G401 (cell line): ENCODE data around the gene GGPS1. TPM values are rescaled to one million over a fixed set of nuclear protein-coding genes. Genes with fewer than 3 reads are reported as not detected.
"Not testable (repeated sequence)": the region's sequence is repeated elsewhere in the genome, so short reads cannot be mapped to it uniquely, and the experiment has no call there.

Experiments used
- DNase-seq: peaks from one replicate; pipeline ENCODE4 v3.0.0-alpha.2; 2015; ENCODE audit warnings: low spot score
- in situ Hi-C: cut with HindIII; loops from 2 replicates; pipeline ENCODE4 v1.10.0; 2016; ENCODE audit warnings: low sequenced_read_pairs, mixed read lengths
- total RNA-seq: library from RNA; depleted of rRNA; stranded (reverse); fragments of >200 nt; shearing (Covaris generic); gene quantifications from 2 replicates; pipeline ENCODE4 v1.2.3, GENCODE V29; 2014

The GGPS1 gene
- total RNA-seq, 1 experiment from 2014 or later = 35.0 TPM

DNA sequence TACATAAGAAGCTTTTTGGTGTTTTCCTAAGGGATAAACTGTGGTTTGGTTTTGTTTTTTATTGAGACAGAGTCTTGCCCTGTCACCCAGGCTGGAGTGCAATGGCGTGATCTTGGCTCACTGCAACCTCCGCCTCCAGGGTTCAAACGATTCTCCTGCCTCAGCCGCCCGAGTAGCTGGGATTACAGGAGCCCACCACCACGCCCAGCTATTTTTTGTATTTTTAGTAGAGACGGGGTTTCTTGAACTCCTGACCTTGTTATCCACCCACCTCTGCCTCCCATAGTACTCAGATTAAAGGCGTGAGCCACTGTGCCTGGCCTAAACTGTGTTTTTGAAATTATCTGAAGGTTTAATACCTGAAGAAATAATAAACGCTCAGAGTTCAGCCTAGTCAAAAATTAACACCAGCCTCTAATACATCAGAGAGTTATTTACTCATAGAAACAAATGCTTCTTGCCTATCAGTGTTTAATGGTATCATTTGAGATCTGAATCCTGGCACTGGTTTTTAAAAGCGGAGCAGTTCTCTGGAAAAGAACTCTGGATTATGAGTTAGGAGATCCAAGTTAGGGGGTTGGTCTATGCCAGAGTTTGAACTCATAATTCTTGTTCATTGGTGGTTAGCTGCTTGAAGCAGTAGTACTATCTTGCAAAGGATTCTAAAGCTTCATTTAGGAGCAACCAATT is 29.1 kb upstream of the GGPS1 start:
- DNase-seq = no peak
- in situ Hi-C loops = no loop called here

DNA sequence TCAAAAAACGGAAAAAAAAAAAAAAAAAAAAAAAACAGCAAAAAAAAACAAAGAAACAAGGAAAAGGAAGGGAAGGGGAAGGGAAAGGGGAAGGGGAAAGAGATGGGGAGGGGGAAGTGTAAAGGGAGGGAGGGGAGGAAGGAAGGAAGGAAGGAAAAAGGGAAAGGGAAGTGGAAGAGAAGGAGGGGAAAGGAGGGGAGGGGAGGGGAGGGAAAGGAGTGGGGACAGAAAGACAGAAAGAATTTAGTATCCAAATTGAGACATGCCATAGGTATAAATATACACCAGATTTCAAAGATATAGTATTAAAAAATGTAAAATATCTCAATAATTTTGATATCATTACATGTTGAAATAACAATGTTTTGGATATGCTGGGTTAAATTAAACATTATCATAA is 26.2 kb upstream of the GGPS1 start:
- no peak for DNase-seq
- in situ Hi-C loops = no loop called here

DNA sequence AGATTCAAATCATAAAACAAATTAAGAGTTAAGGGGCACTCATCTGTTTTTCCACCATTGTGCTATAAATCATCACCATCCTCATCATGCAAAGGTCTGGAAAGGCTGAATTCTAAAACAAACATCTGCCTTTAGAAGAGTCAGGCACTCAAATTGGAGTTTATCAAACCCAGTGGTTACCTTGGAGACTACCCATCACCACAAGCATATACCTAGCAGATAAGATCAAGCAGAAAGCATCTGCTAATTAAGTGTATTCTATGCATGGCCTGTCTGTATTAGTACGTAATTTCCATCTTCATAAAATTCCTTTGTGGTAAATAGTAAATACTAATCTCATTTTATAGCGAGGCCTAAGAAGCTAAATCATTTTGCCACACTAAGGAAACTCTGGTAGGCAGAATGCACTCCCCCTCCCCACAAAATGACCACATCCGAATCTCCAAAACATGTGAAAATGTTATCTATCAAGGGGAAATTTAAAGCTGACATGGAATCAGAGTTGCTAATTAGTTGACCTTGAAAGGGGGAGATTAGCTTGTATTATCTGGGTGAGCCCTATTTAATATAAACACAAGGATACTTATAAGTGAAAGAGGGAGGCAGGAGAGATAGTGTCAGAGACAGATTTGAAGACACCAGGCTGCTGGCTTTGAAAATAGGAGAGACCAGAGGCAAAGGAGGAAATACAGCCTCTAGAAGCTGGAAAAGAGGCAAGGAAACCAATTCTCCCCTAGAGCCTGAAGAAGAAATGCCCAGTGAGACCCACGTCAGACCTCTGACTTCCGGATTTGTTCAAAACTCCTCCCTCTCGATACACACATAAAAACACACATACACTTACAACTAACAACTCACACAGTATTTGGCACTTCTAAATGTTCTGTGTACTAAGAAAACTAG is 23.6 kb upstream of the GGPS1 start:
- DNase-seq = no peak
- in situ Hi-C loops = no loop called here

DNA sequence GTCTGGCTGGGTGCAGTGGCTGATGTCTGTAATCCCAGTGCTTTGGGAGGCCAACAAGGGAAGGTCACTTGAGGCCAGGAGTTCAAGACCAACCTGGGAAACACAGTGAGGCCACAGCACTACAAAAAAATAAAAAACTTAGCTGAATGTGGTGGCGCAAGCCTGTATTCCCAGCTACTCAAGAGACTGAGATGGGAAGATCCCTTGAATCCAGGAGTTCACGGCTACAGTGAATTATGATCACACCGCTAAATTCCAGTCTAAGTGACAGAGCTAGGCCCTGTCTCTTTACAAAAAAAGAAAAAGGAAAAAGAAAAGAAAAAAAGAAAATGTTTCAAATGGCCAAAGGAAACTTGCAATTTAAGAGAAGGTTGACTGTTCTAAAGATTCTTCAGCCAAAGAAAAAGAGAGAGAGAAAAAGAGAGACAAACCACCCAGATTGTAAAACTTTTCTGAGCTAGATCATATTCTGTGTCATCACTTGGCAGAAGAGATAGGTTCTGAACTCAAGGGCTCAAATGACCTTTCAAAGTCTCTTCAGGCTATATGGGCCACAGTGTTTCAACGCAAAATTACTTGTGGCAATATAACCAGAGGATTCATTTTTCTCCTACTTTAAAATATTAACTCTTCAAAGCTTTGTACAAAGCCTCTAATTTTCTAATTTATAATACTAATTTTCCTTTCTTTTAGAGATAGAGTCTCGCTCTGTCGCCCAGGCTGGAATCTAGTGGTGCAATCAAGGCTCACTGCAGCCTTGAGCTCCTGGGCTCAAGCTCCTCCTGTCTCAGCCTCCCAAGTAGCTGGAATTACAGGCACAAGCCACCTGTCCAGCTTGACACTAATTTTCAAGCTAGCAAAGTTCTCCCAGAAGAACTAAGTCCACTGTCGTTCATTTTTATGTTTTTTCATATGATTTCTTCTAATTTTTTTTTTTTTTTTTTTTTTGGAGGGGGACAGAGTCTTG is 20.9 kb upstream of the GGPS1 start:
- in situ Hi-C loops = no loop called here
- DNase-seq = no peak

DNA sequence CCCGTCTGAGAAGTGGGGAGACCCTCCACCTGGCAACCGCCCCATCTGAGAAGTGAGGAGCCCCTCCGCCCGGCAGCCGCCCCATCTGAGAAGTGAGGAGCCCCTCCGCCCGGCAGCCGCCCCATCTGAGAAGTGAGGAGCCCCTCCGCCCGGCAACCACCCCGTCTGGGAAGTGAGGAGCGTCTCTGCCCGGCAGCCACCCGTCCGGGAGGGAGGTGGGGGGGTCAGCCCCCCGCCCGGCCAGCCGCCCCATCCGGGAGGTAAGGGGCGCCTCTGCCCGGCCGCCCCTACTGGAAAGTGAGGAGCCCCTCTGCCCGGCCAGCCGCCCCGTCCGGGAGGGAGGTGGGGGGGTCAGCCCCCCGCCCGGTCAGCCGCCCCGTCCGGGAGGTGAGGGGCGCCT is 19.2 kb upstream of the GGPS1 start:
- in situ Hi-C loops, DNase-seq: not testable (repeated sequence)

DNA sequence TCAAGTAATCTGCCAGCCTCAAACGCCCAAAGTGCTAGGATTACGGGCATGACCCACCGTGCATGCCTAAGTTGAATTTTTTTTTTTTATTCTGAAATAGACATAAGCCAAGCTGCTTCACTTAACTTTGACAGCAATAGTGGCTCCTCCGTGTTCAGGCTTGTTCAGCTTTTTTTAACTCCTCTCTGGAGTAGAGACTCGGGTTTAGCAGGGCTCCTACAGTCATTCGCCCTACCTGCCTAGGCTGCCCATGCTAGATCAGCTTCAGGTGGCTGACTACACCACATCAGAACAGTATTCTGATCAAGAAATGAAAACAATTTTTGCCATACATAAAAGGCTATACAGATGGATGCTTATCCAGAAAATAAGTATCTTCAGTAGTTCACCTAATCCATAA is 15.1 kb upstream of the GGPS1 start:
- in situ Hi-C loops = loop anchor here (5.0 kb wide), 1 partner anchor 51 kb away; no protein-coding TSS in a partner anchor
- no peak for DNase-seq

DNA sequence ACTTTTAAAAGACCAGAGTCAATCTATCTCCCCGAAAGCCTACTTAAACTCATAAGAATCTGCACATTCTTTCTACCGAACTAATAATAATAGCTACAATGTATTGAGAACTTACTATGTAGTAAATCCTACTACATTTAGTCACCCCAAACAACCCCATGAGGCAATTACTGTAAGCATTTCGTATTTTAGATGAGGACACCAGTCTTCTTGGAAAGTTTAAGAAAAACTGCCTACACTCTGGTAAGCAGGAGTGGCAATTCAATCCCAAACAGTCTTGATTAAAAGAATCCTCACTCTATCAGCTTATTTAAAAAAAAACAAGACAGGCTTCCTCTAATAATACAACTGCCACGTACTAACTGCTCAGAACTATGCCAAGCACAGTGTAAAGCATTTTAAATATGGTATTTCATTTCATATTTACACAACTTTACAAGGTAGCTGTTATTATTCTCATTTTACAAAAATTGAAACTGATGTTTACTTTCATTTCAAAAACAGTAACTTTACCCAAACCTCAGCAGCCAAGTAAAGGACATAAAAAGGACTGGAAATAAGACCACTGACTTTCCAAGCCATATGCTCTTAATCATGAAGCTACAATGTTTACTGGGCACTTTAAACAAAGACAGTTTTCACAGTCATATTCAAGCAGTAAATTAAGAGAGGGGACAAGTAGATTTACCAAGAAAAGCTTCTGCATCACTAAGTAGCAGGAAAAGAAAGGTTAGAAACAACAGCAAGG is 14.3 kb upstream of the GGPS1 start:
- in situ Hi-C loops = loop anchor here (5.0 kb wide), 1 partner anchor 52 kb away; no protein-coding TSS in a partner anchor
- DNase-seq = no peak

DNA sequence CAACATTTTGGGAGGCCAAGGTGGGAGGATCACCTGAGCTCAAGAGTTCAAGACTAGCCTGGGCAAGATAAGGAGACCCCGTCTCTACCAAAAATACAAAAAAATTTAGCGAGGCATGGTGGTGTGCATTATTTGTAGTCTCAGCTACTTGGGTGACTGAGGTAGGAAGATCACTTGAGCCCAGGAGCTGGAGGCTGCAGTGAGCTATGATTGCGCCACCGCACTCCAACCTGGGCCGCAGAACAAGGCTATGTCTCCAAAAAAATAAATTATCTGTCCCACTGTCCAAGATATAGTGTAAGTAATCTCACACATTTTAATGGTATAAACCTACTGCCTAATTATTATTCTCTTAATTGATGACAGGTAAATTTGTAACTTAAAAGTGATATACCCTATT is 13.2 kb upstream of the GGPS1 start:
- DNase-seq = no peak
- in situ Hi-C loops = no loop called here

DNA sequence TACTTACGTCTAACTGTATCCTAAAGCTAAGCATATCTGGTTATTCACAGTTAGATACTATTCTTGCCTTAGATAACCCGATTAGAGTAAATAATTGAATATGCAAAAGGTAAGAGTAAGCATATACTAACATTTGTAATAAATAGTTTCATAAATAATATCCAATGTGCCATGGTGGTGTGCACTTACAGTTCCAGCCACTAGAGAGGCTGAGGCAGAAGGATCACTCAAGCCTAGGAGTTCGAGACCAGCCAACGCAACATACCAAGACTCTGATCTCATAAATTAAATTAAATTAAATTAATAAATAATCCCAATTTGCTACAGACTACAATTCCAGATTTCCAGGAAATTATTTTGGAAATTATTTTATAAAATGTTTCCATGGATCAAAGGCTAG is 12.6 kb upstream of the GGPS1 start:
- in situ Hi-C loops = no loop called here
- DNase-seq = no peak

DNA sequence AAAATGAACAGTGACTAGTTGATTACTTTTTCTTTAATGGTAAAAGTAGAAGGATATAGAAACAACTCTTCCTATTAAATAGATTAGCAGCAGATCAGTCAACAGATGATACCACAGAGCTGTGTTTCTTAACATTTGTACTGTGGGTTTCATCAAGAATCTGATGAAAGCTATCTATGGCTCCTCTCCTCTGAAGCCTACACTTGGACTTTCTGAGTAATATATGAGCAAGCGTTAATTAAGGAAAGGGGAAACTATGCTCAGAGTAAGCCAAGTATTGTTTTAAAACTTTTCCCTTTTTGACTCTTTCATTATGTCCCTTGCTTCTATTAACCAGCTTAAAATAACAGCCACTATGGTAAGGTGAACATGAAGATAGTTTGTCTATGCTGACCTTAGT is 11.2 kb upstream of the GGPS1 start:
- in situ Hi-C loops = no loop called here
- no peak for DNase-seq

DNA sequence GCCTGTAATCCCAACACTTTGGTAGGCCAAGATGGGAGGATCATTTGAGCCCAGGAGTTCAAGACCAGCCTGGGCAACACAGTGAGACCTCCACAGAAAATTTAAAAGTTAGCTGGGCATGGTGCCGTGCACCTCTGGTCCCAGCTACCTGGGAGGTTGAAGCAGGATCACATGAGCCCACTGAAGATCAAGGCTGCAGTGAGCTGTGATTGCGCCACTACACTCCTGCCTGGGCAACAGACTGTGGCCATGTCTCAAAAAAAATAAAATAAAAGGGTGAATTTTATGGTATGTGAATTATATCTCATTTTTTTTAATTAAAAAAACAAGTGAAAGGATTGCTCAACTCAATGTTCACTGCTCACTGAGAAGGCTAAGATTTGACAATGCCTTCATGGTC is 9.1 kb upstream of the GGPS1 start:
- DNase-seq = no peak
- in situ Hi-C loops = no loop called here

DNA sequence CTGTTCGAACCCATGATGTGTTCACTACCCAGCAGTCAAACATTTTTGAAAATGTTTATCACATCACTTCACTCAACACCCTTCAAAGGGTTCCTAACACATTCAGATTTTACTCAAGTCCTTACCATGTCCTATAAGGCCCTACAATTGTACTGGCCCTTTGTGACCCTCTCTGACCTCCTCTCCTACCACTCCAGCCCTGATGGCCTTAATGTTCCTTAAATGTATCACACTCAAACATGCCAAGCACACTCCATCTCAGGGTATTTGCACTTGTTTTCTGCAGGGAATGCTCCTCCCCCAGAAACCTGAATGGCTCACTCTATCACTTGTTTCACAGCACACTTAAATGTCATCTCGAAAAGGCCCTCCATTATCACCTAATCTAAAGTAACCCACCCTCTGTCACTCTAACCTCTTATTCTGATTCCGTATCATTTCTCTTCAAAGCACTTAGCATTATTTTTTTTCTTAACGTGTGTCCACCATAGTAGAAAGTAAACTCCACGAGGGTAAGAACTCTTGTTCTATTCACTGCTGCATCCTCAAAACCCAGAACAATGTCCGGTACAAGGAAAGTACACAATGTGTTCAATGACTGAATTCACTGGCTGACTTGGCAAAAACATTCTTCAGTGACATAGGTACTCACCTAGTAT is 7.7 kb upstream of the GGPS1 start:
- in situ Hi-C loops = no loop called here
- DNase-seq = no peak

DNA sequence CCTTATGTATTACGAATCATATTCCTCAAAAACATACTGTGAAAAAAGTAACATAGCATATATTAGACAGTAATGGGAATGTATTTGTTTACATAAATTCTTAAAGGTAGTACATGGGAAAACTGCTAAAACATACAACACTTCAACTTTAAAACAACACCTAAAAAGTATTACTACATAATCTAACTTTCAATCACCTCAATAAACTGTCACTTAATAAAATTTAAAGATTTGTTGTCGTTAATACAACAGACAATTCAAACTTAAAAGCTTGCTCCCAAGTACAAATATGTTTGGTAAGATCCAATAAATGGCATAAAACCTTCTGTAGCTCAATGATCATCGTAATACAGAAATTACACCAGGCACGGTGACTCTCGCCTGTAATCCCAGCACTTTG is 4.1 kb upstream of the GGPS1 start:
- DNase-seq = no peak
- in situ Hi-C loops = no loop called here

DNA sequence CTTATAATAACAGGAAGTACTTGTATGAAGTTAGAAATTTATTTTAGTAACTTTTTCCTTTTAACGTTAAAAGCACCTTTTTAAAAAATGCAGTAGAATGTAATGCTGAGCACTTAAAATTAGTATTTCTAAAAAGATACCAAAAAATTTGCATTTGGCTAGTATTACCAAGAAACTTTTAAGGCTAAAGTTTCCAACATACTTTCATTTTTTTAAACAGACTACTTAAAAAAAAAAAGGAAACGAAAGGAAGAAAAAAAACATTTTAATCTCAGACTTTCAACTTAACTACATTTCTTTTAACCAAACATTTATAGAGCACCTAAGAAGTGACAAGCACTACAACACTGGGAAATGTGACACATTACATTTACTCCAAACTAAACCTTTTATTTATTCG is 3.2 kb upstream of the GGPS1 start:
- in situ Hi-C loops = no loop called here
- no peak for DNase-seq

DNA sequence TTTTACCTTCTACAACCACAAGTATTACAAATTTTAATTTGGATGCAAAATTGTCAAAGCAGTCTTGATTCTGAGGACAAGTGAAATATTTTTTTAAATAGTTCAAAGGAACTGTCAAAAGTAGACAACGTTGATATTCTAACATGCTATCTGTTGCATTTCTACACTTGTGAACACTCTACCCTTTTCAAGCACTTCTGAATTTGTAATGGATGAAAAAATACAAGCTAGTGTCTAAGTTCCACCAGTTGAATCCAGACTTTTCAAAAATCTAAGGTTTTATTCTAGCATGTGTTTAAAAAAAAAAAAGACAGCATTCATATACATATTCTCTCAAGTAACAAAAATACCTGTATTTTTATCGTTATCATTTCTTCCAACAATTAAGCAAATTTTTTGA is 2.5 kb upstream of the GGPS1 start:
- DNase-seq = no peak
- in situ Hi-C loops = no loop called here

DNA sequence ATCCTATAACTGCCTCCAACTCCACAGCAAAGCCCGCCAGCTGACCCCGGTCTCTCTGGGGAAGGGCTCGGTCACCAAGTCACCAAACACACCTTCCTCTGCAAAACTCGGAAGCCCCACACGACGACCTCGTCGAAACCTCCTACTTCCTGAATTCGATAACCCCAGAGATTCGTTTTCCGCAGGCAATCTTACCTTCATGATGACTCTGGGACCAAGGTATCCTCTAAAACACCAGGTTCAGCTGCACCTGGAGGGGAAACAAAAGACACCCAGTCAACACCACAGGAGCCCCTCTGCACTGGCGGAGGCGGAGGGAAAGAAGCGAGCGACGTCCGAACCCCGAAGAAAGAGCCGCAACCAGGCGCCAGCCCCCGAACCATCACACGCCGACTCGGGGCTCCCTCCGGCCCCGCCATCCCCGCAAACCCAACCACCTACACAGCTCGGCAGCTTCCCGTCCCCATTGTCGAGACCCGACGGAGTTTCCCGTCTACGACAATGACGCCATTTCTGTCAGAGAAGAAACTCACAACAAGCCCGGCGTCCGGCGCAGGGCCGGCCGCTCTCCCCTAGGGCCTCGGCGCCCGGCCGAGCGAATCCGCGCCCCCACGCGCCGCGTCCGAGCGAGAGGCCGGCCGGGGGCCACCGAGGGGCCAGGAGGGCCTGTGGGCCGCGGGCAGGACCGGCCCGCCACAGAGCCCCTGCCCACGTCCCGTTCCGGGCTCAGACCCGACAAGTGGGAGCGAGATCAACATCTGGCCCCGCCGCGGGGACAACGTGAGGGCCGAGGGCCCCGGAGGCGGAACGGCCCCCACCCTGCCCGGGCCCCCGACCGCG is 1.4 kb upstream of the GGPS1 start:
- in situ Hi-C loops = no loop called here
- no peak for DNase-seq

DNA sequence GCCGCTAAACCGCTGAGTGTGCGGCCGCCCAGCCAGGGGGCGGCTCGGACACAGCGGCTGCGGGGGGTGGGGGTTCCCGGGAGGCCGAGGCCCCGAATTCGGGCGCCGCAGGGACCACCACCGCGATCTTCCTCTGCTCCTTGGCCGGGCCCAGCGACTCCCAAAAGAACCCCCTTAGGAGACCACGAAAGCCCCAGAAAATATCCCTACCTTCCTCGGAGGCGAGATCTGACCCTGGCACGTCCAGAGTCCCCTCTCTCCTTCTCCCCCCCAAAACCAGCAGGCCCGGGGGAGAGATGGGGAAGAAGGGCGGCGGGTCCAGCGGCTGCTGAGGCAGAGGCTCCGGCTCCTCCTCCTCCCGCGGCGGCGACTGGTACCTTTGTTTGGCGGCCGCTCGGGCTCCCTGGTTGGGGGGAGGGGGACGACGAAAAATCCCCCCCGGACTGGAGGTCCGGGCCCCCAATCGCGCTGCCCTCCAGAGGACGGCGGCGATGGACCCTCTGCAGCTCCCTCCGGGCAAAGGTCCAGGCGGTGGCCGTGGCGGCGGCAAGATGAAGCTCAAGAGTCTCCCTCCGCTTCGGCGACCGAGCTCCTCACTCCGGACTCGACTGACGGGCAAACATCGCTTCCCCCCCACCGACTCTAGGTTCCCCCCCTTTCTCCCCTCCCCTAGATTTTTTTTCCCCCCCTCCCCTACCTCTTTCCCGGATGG is 655 bp upstream of the GGPS1 start, which contains the start of gene ARID4B:
TSS of gene ARID4B (minus strand) at position 621 of the 712 bp plus-strand sequence. CDS start 1,260 bp downstream, outside the sequence.
- no peak for DNase-seq
- in situ Hi-C loops = no loop called here
